Astrocyte (in vitro differentiated cells and primary cell): ENCODE data around the gene LATS2. TPM values are rescaled to one million over a fixed set of nuclear protein-coding genes. Genes with fewer than 3 reads are reported as not detected.
A peak's percentile ranks its signal among the peaks of the same experiment; 100 is the strongest.
"Not testable (repeated sequence)": the region's sequence is repeated elsewhere in the genome, so short reads cannot be mapped to it uniquely, and the experiment has no call there.

ENCODE experiments used
- DNase-seq: peaks from one replicate; pipeline ENCODE4 v3.0.0-alpha.2; 2010; ENCODE audit warnings: low read depth
- FAIRE-seq: peaks from 2 replicates; lab custom pipeline; 2011; peaks lifted over from hg19 to GRCh38; lab: Jason Lieb, UNC
- H2AFZ ChIP-seq: 2 replicates; pipeline ENCODE4 v1.6.0; 2012; ENCODE audit warnings: low read depth, low read length, inconsistent platforms
- H3K27ac ChIP-seq: 2 replicates; pipeline ENCODE4 v1.5.1; 2011; ENCODE audit warnings: low read depth, low read length, inconsistent platforms
- H3K27me3 ChIP-seq: 2 replicates; pipeline ENCODE4 v1.6.0; 2011; ENCODE audit warnings: low read length, inconsistent platforms; ENCODE audit not compliant: insufficient read depth
- H3K36me3 ChIP-seq: 2 replicates; pipeline ENCODE4 v1.5.1; 2011; ENCODE audit warnings: low read length, inconsistent platforms; ENCODE audit not compliant: insufficient read depth
- H3K4me1 ChIP-seq: 2 replicates; pipeline ENCODE4 v1.5.1; 2011; ENCODE audit warnings: low read length, inconsistent platforms; ENCODE audit not compliant: insufficient read depth
- H3K4me2 ChIP-seq: 2 replicates; pipeline ENCODE4 v1.6.0; 2012; ENCODE audit warnings: low read length, inconsistent platforms
- H3K4me3 ChIP-seq: 2 replicates; pipeline ENCODE4 v1.5.1; 2011; ENCODE audit warnings: low read depth, mild to moderate bottlenecking, low read length, inconsistent platforms; ENCODE audit not compliant: insufficient read depth
- H3K79me2 ChIP-seq: 2 replicates; pipeline ENCODE4 v1.6.0; 2012; ENCODE audit warnings: mild to moderate bottlenecking, low read length, inconsistent platforms; ENCODE audit not compliant: insufficient read depth
- H3K9ac ChIP-seq: 2 replicates; pipeline ENCODE4 v1.6.0; 2012; ENCODE audit warnings: mild to moderate bottlenecking, low read length, inconsistent platforms
- H3K9me3 ChIP-seq: 2 replicates; pipeline ENCODE4 v1.5.1; 2012; ENCODE audit warnings: low read depth, mild to moderate bottlenecking, low read length, inconsistent platforms; ENCODE audit not compliant: insufficient read depth
- H4K20me1 ChIP-seq: 2 replicates; pipeline ENCODE4 v1.6.0; 2012; ENCODE audit warnings: low read length, inconsistent platforms; ENCODE audit not compliant: insufficient read depth
- H3K27ac Mint-ChIP-seq: one replicate; pipeline ENCODE4 v1.8.0; 2021; ENCODE audit warnings: mild to moderate bottlenecking, mixed read lengths; ENCODE audit not compliant: unreplicated experiment
- H3K27me3 Mint-ChIP-seq: one replicate; pipeline ENCODE4 v1.8.0; 2021; ENCODE audit warnings: low read depth, mixed read lengths; ENCODE audit not compliant: unreplicated experiment
- H3K36me3 Mint-ChIP-seq: one replicate; pipeline ENCODE4 v1.8.0; 2021; ENCODE audit warnings: low read depth, mixed read lengths; ENCODE audit not compliant: unreplicated experiment
- H3K4me1 Mint-ChIP-seq: one replicate; pipeline ENCODE4 v1.8.0; 2021; ENCODE audit warnings: low read depth, mixed read lengths; ENCODE audit not compliant: unreplicated experiment
- H3K4me3 Mint-ChIP-seq: one replicate; pipeline ENCODE4 v1.8.0; 2021; ENCODE audit warnings: mild to moderate bottlenecking, moderate library complexity, mixed read lengths; ENCODE audit not compliant: unreplicated experiment
- H3K9me3 Mint-ChIP-seq: one replicate; pipeline ENCODE4 v1.8.0; 2021; ENCODE audit warnings: mild to moderate bottlenecking, mixed read lengths; ENCODE audit not compliant: unreplicated experiment
- EZH2 ChIP-seq: IDR thresholded peaks from 2 replicates; pipeline ENCODE4 v1.6.1; 2012; ENCODE audit warnings: mild to moderate bottlenecking, low read length, inconsistent platforms; ENCODE audit not compliant: insufficient read depth
- total RNA-seq: library from RNA; stranded (reverse); gene quantifications from 2 replicates; pipeline ENCODE4 v1.2.1, GENCODE V29; 2021
- TF ChIP-seq, protein P1 (sequence below): IDR thresholded peaks from 2 replicates; pipeline ENCODE4 v1.5.1; 2011; ENCODE audit warnings: low read depth, mild to moderate bottlenecking, inconsistent platforms, low read length, moderate library complexity; ENCODE audit not compliant: insufficient read depth

LATS2 gene
- total RNA-seq, 1 donor from 2014 or later: 46.7 TPM

DNA sequence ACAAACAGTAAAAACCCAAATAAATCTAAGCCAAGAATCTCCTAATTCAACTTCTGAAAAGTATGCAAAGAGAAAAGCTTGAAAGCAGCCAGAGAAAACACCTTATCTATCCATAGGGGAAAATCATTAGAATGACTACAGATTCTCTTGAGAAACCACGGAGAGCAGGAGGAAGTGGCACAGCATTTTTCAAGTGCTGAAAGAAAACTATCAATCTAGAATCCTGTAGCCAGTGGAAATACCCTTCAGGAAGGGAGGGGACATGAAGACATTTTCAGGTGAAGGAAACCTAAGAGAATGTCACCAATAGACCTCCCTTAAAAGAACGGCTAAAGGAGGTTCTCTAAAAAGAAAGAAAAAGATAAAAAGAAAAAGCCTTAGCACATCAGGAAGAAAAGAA lies 92.6 kb downstream of the LATS2 start:
- H3K36me3 Mint-ChIP-seq: peaks cover 4% of the 10 kb centered on the region
- no peak overlapping the region for H3K27ac ChIP-seq
- FAIRE-seq: no peak
- peaks cover 7% of the 10 kb centered on the region for H3K4me1 Mint-ChIP-seq
- peaks cover 4% of the 10 kb centered on the region for H3K36me3 ChIP-seq
- TF ChIP-seq, protein P1, sequence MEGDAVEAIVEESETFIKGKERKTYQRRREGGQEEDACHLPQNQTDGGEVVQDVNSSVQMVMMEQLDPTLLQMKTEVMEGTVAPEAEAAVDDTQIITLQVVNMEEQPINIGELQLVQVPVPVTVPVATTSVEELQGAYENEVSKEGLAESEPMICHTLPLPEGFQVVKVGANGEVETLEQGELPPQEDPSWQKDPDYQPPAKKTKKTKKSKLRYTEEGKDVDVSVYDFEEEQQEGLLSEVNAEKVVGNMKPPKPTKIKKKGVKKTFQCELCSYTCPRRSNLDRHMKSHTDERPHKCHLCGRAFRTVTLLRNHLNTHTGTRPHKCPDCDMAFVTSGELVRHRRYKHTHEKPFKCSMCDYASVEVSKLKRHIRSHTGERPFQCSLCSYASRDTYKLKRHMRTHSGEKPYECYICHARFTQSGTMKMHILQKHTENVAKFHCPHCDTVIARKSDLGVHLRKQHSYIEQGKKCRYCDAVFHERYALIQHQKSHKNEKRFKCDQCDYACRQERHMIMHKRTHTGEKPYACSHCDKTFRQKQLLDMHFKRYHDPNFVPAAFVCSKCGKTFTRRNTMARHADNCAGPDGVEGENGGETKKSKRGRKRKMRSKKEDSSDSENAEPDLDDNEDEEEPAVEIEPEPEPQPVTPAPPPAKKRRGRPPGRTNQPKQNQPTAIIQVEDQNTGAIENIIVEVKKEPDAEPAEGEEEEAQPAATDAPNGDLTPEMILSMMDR: no peak
- no peak for TF ChIP-seq EZH2
- no peaks in the 10 kb centered on the region for H3K27me3 Mint-ChIP-seq
- no peaks in the 10 kb centered on the region for H4K20me1 ChIP-seq
- H3K9me3 Mint-ChIP-seq: no peaks in the 10 kb centered on the region
- no peak for DNase-seq
- no peak overlapping the region for H3K4me3 Mint-ChIP-seq
- H3K27me3 ChIP-seq: no peaks in the 10 kb centered on the region
- no peak overlapping the region for H3K9ac ChIP-seq
- no peak overlapping the region for H3K4me3 ChIP-seq
- H3K27ac Mint-ChIP-seq: peak overlapping the region; percentile 21
- H2AFZ ChIP-seq: no peak overlapping the region
- no peaks in the 10 kb centered on the region for H3K9me3 ChIP-seq
- no peak overlapping the region for H3K4me2 ChIP-seq
- H3K4me1 ChIP-seq: no peaks in the 10 kb centered on the region
- H3K79me2 ChIP-seq: no peaks in the 10 kb centered on the region

DNA sequence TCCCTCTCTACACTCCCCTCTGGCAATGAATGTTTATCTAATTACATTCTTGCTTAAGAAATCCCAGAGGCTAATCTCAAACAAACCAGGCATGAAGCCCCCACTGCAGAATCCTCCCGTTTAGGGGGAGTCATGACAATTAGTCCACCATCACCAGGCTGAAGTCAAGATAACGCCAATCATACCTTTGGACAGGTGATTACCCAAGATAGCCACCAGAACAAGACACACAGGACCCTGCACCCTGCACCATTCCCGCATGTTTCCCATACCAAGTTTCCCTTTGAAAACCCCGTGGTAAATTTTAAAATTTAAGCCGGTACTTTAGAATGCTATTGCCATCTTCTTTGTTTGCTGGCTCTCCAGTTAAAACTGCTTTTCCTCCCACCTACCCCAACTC lies 94.0 kb downstream of the LATS2 start:
- Histone ChIP-seq H3K4me2 (no peak overlapping the region), H2AFZ (no peak overlapping the region), H3K36me3 (no peaks in the 10 kb centered on the region), H3K9me3 (no peaks in the 10 kb centered on the region), H4K20me1 (no peaks in the 10 kb centered on the region), H3K27me3 (no peaks in the 10 kb centered on the region), H3K4me3 (no peak overlapping the region), H3K27ac (no peak overlapping the region), H3K9ac (no peak overlapping the region), H3K4me1 (no peaks in the 10 kb centered on the region), H3K79me2 (no peaks in the 10 kb centered on the region)
- Mint-ChIP-seq H3K36me3 (no peaks in the 10 kb centered on the region), H3K4me1 (peaks cover 2% of the 10 kb centered on the region), H3K4me3 (no peak overlapping the region), H3K27ac (no peak overlapping the region), H3K27me3 (no peaks in the 10 kb centered on the region), H3K9me3 (no peaks in the 10 kb centered on the region)
- TF ChIP-seq, protein P1: no peak
- no peak for TF ChIP-seq EZH2
- DNase-seq (no peak), FAIRE-seq (no peak)

DNA sequence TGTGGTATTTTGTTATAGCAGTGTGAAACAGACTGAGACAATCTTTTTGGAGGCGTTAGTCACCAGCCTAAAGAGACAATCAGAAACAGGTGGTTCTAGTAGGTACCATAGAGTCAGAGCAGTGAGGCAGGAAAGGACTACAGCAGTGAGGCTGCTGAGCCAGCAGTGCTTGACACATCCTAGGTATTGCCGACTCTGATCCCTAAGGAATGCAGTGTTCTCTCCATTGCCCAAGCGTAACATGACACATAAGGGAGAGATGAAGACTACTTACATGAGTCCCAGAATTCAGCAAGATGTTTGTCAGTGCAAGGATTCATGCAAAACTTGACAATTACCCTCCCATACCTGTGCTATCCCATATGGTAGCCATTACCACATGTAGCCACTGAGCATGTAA lies 96.5 kb downstream of the LATS2 start:
- Mint-ChIP-seq H3K27me3 (peaks cover 2% of the 10 kb centered on the region), H3K4me3 (no peak overlapping the region), H3K4me1 (peaks cover 2% of the 10 kb centered on the region), H3K36me3 (no peaks in the 10 kb centered on the region), H3K27ac (no peak overlapping the region), H3K9me3 (no peaks in the 10 kb centered on the region)
- no peak overlapping the region for H3K4me3 ChIP-seq
- H3K4me1 ChIP-seq: no peaks in the 10 kb centered on the region
- DNase-seq (peak; percentile 40), FAIRE-seq (no peak)
- no peaks in the 10 kb centered on the region for H3K36me3 ChIP-seq
- no peak for TF ChIP-seq EZH2
- TF ChIP-seq, protein P1: no peak
- H3K4me2 ChIP-seq: no peak overlapping the region
- no peak overlapping the region for H2AFZ ChIP-seq
- H3K79me2 ChIP-seq: no peaks in the 10 kb centered on the region
- no peak overlapping the region for H3K27ac ChIP-seq
- H3K9ac ChIP-seq: no peak overlapping the region
- H3K27me3 ChIP-seq: no peaks in the 10 kb centered on the region
- H3K9me3 ChIP-seq: no peaks in the 10 kb centered on the region
- no peaks in the 10 kb centered on the region for H4K20me1 ChIP-seq

DNA sequence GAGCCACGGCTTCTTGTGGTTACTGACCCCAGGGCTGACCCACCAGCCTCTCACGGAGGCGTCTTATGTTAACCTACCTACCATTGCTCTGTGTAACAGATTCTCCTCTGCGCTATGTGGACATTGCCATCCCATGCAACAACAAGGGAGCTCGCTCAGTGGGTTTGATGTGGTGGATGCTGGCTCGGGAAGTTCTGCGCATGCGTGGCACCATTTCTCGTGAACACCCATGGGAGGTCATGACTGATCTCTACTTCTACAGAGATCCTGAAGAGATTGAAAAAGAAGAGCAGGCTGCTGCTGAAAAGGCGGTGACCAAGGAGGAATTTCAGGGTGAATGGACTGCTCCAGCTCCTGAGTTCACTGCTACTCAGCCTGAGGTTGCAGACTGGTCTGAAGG lies 99.7 kb downstream of the LATS2 start:
- not testable (repeated sequence) for H3K4me1 Mint-ChIP-seq, H3K36me3 ChIP-seq, H3K9me3 Mint-ChIP-seq, H3K27ac ChIP-seq, H3K27ac Mint-ChIP-seq, H3K79me2 ChIP-seq, H4K20me1 ChIP-seq, H3K4me3 ChIP-seq, H3K27me3 Mint-ChIP-seq, H3K4me3 Mint-ChIP-seq, H3K36me3 Mint-ChIP-seq, H3K4me2 ChIP-seq, H2AFZ ChIP-seq, H3K9ac ChIP-seq, FAIRE-seq, H3K9me3 ChIP-seq, DNase-seq, H3K4me1 ChIP-seq, H3K27me3 ChIP-seq
